Mammary epithelial cell (primary cell): ENCODE results near the gene ADGRG3.
A peak's percentile ranks its signal among the peaks of the same experiment; 100 is the strongest.

Experiments used
- EZH2 ChIP-seq: IDR thresholded peaks from 2 replicates; pipeline ENCODE4 v1.6.1; 2012; ENCODE audit warnings: low read length, inconsistent platforms, borderline replicate concordance
- TF ChIP-seq, protein P1 (sequence below), 2 donors: IDR thresholded peaks in 1 of 2; conservative IDR thresholded peaks in 1 of 2; 2 replicates each; pipeline ENCODE4 v1.5.1; 2011 to 2012; ENCODE audit warnings: inconsistent platforms in 2 of 2, low read length in 2 of 2, mild to moderate bottlenecking in 2 of 2, control low read depth in 1 of 2, low read depth in 1 of 2; ENCODE audit not compliant: insufficient read depth in 1 of 2; ENCODE audit errors: extremely low read depth in 1 of 2

DNA sequence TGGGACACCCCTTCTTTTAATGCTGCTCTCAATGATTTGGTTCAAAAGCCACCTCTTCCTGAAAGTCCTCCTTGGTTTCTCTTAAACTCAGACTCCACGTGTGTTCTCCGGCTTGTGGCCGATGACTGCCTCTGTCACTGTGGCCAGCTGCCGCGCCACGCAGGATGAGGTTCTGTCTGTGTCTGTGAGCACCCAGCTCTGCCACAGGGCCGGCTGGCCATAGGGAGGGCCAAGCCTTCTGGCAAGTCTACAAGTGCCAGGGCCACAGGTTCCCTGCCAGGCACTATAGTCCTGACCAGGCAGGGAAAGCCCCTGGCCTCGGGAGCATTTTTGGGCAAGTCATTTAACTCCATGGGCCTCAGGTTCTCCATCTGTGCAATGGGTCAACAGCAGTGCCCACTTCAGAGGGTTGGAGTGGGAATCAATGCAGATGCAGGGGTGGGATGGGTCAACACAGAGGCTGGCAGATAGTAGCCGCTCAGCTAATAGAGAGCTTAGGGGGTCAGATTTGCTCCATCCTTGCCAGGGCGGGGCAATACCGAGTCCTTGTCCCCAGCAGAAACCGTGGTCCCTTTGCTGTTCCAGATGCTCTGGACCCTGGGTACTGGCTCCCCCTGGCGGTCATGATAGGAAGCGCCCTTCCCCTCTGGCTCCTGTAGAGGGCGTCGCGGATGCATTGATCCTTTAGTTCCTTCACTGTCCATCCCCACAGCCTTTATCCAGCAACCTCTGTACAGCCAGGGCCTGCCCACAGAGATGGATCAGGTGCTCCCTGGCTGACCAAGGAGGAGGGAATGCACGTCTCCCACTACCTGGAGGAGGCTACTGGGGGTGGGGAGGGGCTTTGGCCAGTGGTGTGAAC is 19.3 kb upstream of the ADGRG3 start:
- TF ChIP-seq, protein P1, sequence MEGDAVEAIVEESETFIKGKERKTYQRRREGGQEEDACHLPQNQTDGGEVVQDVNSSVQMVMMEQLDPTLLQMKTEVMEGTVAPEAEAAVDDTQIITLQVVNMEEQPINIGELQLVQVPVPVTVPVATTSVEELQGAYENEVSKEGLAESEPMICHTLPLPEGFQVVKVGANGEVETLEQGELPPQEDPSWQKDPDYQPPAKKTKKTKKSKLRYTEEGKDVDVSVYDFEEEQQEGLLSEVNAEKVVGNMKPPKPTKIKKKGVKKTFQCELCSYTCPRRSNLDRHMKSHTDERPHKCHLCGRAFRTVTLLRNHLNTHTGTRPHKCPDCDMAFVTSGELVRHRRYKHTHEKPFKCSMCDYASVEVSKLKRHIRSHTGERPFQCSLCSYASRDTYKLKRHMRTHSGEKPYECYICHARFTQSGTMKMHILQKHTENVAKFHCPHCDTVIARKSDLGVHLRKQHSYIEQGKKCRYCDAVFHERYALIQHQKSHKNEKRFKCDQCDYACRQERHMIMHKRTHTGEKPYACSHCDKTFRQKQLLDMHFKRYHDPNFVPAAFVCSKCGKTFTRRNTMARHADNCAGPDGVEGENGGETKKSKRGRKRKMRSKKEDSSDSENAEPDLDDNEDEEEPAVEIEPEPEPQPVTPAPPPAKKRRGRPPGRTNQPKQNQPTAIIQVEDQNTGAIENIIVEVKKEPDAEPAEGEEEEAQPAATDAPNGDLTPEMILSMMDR (conservative IDR thresholded peaks at IDR 0.05 in 1 of 2, IDR thresholded peaks at IDR 0.05 in 1 of 2; ENCODE audit: extremely low read depth in 1 of 2, insufficient read depth in 1 of 2, low read depth in 1 of 2, low read length in 2 of 2): peak; percentile 100
- no peak for TF ChIP-seq EZH2
